HCT116 (cell line): Measurements from ENCODE around the gene HOXC4. TPM values are rescaled to one million over a fixed set of nuclear protein-coding genes. Genes with fewer than 3 reads are reported as not detected.
A peak's percentile ranks its signal among the peaks of the same experiment; 100 is the strongest.

ENCODE experiments used
- ATAC-seq: fragments of 200-7000 bp; cut with Tn5 transposase; 2 replicates; pipeline ENCODE4 v1.9.1; 2020; ENCODE audit warnings: mild to moderate bottlenecking, moderate library complexity
- BruUV-seq: library from RNA; stranded (reverse); fragments of 400-500 nt; replicated peaks from 2 replicates; lab custom pipeline; 2021; lab: Mats Ljungman, UMichigan
- CTCF ChIA-PET: fragments of 300-600 bp; sonication (Branson Sonifier 250); formaldehyde crosslinking; loops from one replicate; lab custom pipeline; 2021; ENCODE audit warnings: antibody characterized with exemption; lab: Charles Lee
- POLR2A ChIA-PET: fragments of 300-600, 350-600 bp; sonication (Branson Sonifier 250); formaldehyde crosslinking; loops from one replicate; lab custom pipeline; 2021; ENCODE audit warnings: antibody characterized with exemption; lab: Charles Lee
- RAD21 ChIA-PET, 2 experiments: fragments of 300-600 bp; sonication (Branson Sonifier 250); formaldehyde crosslinking; loops; one replicate each; lab custom pipeline; 2023; ENCODE audit warnings: low total read pairs in 2 of 2; ENCODE audit not compliant: uncharacterized antibody in 2 of 2, unreplicated experiment in 2 of 2, low non-redundant PET in 1 of 2; lab: Charles Lee
- DNase-seq: peaks from one replicate; pipeline ENCODE4 v3.0.0-alpha.2; 2010; ENCODE audit warnings: low read depth, low spot score
- H2AFZ ChIP-seq: fragments of 200-600 bp; shearing (Covaris generic), sonication (generic); 2 replicates; pipeline ENCODE4 v1.6.1; 2017; ENCODE audit warnings: low read depth, mixed run types, mixed read lengths, antibody characterized with exemption, low read length; ENCODE audit not compliant: poor library complexity, severe bottlenecking
- H3K27ac ChIP-seq: 2 replicates; pipeline ENCODE4 v1.5.1; 2012; ENCODE audit warnings: low read depth, low read length
- H3K27me3 ChIP-seq: fragments of 200-600 bp; sonication (generic); 2 replicates; pipeline ENCODE4 v1.6.1; 2016; ENCODE audit warnings: mixed run types, low read length, mixed read lengths; ENCODE audit not compliant: insufficient read depth
- H3K36me3 ChIP-seq, 2 experiments: fragments of 200-500 bp in 1 of 2; fragments of 200-600 bp in 1 of 2; sonication (Bioruptor generic) in 1 of 2; sonication (generic) in 1 of 2; 2 replicates each; pipeline versions ENCODE4 v1.5.1 to v1.6.1; 2014 to 2016; ENCODE audit warnings: low read length in 2 of 2, inconsistent platforms in 1 of 2, mixed read lengths in 1 of 2, mixed run types in 1 of 2; ENCODE audit not compliant: insufficient read depth in 2 of 2, control insufficient read depth in 1 of 2
- H3K4me1 ChIP-seq, 2 experiments: fragments of 200-600 bp in 1 of 2; sonication (generic) in 1 of 2; 2 replicates each; pipeline versions ENCODE4 v1.5.1 to v1.6.1; 2012 to 2017; ENCODE audit warnings: low read length in 2 of 2, inconsistent platforms in 1 of 2, mild to moderate bottlenecking in 1 of 2, mixed read lengths in 1 of 2, mixed run types in 1 of 2, moderate library complexity in 1 of 2; ENCODE audit not compliant: insufficient read depth in 2 of 2, control insufficient read depth in 1 of 2
- H3K4me2 ChIP-seq: fragments of 200-600 bp; sonication (generic); 2 replicates; pipeline ENCODE4 v1.6.1; 2017; ENCODE audit warnings: mixed run types, low read length, mixed read lengths
- H3K4me3 ChIP-seq, 2 experiments: fragments of 200-600 bp in 1 of 2; sonication (generic) in 1 of 2; replicated peaks in 1 of 2; 2 replicates each; pipeline ENCODE4 v1.5.1; 2011 to 2016; ENCODE audit warnings: low read length in 2 of 2, control low read depth in 1 of 2, low read depth in 1 of 2, mild to moderate bottlenecking in 1 of 2, mixed read lengths in 1 of 2, mixed run types in 1 of 2
- H3K79me2 ChIP-seq: fragments of 200-600 bp; sonication (generic); 2 replicates; pipeline ENCODE4 v1.6.1; 2017; ENCODE audit warnings: mild to moderate bottlenecking, mixed run types, low read length, moderate library complexity, mixed read lengths; ENCODE audit not compliant: insufficient read depth
- H3K9ac ChIP-seq: fragments of 200-600 bp; sonication (generic); 2 replicates; pipeline ENCODE4 v1.6.1; 2016; ENCODE audit warnings: low read length, mixed read lengths
- H3K9me2 ChIP-seq: fragments of 200-600 bp; sonication (generic), shearing (Covaris generic); 2 replicates; pipeline ENCODE4 v1.6.1; 2017; ENCODE audit warnings: mixed run types, mild to moderate bottlenecking, moderate library complexity; ENCODE audit not compliant: insufficient read depth
- H3K9me3 ChIP-seq, 2 experiments: fragments of 200-500 bp in 1 of 2; fragments of 200-600 bp in 1 of 2; sonication (Bioruptor generic) in 1 of 2; sonication (generic) in 1 of 2; 2 replicates each; pipeline ENCODE4 v1.6.1; 2014 to 2017; ENCODE audit warnings: low read length in 2 of 2, mixed read lengths in 2 of 2, inconsistent platforms in 1 of 2, low read depth in 1 of 2, mild to moderate bottlenecking in 1 of 2, mixed run types in 1 of 2, moderate library complexity in 1 of 2; ENCODE audit not compliant: control insufficient read depth in 1 of 2, insufficient read depth in 1 of 2
- H4K20me1 ChIP-seq: fragments of 200-600 bp; sonication (generic), shearing (Covaris generic); 2 replicates; pipeline ENCODE4 v1.6.1; 2017; ENCODE audit warnings: mixed run types, mild to moderate bottlenecking, moderate library complexity; ENCODE audit not compliant: insufficient read depth
- EGR1 ChIP-seq: IDR thresholded peaks from 2 replicates; pipeline ENCODE4 v1.6.1; 2012; ENCODE audit warnings: low read depth
- ELF1 ChIP-seq: IDR thresholded peaks from 2 replicates; pipeline ENCODE4 v1.6.1; 2012; ENCODE audit warnings: low read depth, borderline replicate concordance
- EZH2 ChIP-seq: fragments of 200-600 bp; sonication (generic); IDR thresholded peaks from 2 replicates; pipeline ENCODE4 v1.6.1; 2017; ENCODE audit warnings: antibody characterized with exemption, mixed run types
- EZH2phosphoT487 ChIP-seq: fragments of 200-600 bp; IDR thresholded peaks from 2 replicates; pipeline ENCODE4 v1.6.1; 2018; ENCODE audit warnings: antibody characterized with exemption, borderline replicate concordance
- FOSL1 ChIP-seq: IDR thresholded peaks from 2 replicates; pipeline ENCODE4 v1.6.1; 2012; ENCODE audit warnings: low read depth
- JUND ChIP-seq: IDR thresholded peaks from 2 replicates; pipeline ENCODE4 v1.6.1; 2012
- POLR2AphosphoS5 ChIP-seq: IDR thresholded peaks from 2 replicates; pipeline ENCODE4 v1.6.1; 2011; ENCODE audit warnings: mild to moderate bottlenecking, low read depth, low read length, moderate library complexity
- RAD21 ChIP-seq: IDR thresholded peaks from 2 replicates; pipeline ENCODE4 v1.6.1; 2012; ENCODE audit warnings: low read depth, mild to moderate bottlenecking
- SP1 ChIP-seq: IDR thresholded peaks from 2 replicates; pipeline ENCODE4 v1.6.1; 2012; ENCODE audit warnings: low read depth
- SRF ChIP-seq: IDR thresholded peaks from 2 replicates; pipeline ENCODE4 v1.6.1; 2012; ENCODE audit warnings: low read depth
- TCF7L2 ChIP-seq: IDR thresholded peaks from 2 replicates; pipeline ENCODE4 v1.7.0; 2011; ENCODE audit warnings: borderline replicate concordance, inconsistent platforms; ENCODE audit not compliant: insufficient read depth, insufficient read length; ENCODE audit errors: extremely low read depth
- YY1 ChIP-seq: IDR thresholded peaks from 2 replicates; pipeline ENCODE4 v1.6.1; 2011; ENCODE audit warnings: low read length, low read depth, moderate library complexity, mild to moderate bottlenecking; ENCODE audit not compliant: insufficient replicate concordance; ENCODE audit errors: extremely low read depth
- ZFX ChIP-seq: fragments of 450-650 bp; IDR thresholded peaks from 2 replicates; pipeline ENCODE4 v1.6.1; 2017
- ZNF274 ChIP-seq: fragments of 200-500 bp; sonication (Bioruptor generic); IDR thresholded peaks from 2 replicates; pipeline ENCODE4 v1.6.1; 2014; ENCODE audit warnings: mild to moderate bottlenecking, low read depth, low read length, inconsistent platforms
- intact Hi-C: fragments of 100-400 bp; cut with micrococcal nuclease; formaldehyde crosslinking; loops from 2 replicates; pipeline ENCODE4 v1.10.0; 2022
- total RNA-seq: library from RNA; stranded (reverse); gene quantifications from one replicate; pipeline ENCODE4 v1.2.1, GENCODE V29; 2021; ENCODE audit not compliant: unreplicated experiment
- TF ChIP-seq, protein P1 (sequence below): IDR thresholded peaks from 2 replicates; pipeline ENCODE4 v1.6.1; 2012; ENCODE audit warnings: low read depth
- TF ChIP-seq, protein P2 (sequence below): IDR thresholded peaks from 2 replicates; pipeline ENCODE4 v1.6.1; 2012
- TF ChIP-seq, protein P3 (sequence below): IDR thresholded peaks from 2 replicates; pipeline ENCODE4 v1.6.1; 2012

Gene HOXC4
- total RNA-seq, 1 experiment from 2014 or later = 1.5 TPM

DNA sequence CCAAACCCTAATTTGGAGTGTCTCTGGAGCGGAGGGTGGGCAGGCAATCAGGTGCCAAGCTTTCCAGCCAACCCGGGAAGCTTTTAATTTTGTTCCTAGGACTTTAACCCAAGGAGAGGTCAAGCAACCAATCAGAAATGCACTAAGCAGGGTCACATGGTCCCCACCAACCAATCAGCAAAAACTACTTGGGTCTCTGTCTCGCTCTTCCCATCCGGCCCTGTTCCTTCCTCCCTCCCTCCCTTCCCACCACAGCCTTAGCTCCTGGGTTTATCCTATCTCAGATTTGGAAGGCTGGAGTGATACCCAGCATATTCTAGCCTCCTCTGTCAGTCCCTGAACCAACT lies 13.5 kb upstream of the HOXC4 start:
- ChIA-PET CTCF (interaction anchor here (1.1 kb wide), 1 partner anchor 23 kb away, joined by 3 read pairs; no protein-coding TSS in a partner anchor), RAD21 (no interaction called here), POLR2A (no interaction called here)
- H3K4me2 ChIP-seq = peak overlapping the region; percentile 22; the same call in 1 of the 2 replicates
- no peaks in the 10 kb centered on the region for H3K27me3 ChIP-seq
- H4K20me1 ChIP-seq = no peaks in the 10 kb centered on the region
- no peak overlapping the region for H3K9ac ChIP-seq
- H3K9me2 ChIP-seq = no peaks in the 10 kb centered on the region
- H2AFZ ChIP-seq = no peak overlapping the region
- no peak overlapping the region for H3K4me3 ChIP-seq
- H3K79me2 ChIP-seq = no peaks in the 10 kb centered on the region
- no peaks in the 10 kb centered on the region for H3K36me3 ChIP-seq
- DNase-seq = no peak
- peak; percentile 74 for ATAC-seq
- TF ChIP-seq RAD21 (no peak), YY1 (no peak), FOSL1 (no peak), EZH2 (no peak), SRF (no peak), ZFX (no peak), POLR2AphosphoS5 (no peak), EZH2phosphoT487 (no peak), JUND (no peak), ZNF274 (no peak), ELF1 (no peak), SP1 (no peak), TCF7L2 (no peak), EGR1 (no peak)
- TF ChIP-seq, protein P1, sequence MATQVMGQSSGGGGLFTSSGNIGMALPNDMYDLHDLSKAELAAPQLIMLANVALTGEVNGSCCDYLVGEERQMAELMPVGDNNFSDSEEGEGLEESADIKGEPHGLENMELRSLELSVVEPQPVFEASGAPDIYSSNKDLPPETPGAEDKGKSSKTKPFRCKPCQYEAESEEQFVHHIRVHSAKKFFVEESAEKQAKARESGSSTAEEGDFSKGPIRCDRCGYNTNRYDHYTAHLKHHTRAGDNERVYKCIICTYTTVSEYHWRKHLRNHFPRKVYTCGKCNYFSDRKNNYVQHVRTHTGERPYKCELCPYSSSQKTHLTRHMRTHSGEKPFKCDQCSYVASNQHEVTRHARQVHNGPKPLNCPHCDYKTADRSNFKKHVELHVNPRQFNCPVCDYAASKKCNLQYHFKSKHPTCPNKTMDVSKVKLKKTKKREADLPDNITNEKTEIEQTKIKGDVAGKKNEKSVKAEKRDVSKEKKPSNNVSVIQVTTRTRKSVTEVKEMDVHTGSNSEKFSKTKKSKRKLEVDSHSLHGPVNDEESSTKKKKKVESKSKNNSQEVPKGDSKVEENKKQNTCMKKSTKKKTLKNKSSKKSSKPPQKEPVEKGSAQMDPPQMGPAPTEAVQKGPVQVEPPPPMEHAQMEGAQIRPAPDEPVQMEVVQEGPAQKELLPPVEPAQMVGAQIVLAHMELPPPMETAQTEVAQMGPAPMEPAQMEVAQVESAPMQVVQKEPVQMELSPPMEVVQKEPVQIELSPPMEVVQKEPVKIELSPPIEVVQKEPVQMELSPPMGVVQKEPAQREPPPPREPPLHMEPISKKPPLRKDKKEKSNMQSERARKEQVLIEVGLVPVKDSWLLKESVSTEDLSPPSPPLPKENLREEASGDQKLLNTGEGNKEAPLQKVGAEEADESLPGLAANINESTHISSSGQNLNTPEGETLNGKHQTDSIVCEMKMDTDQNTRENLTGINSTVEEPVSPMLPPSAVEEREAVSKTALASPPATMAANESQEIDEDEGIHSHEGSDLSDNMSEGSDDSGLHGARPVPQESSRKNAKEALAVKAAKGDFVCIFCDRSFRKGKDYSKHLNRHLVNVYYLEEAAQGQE = no peak
- TF ChIP-seq, protein P2, sequence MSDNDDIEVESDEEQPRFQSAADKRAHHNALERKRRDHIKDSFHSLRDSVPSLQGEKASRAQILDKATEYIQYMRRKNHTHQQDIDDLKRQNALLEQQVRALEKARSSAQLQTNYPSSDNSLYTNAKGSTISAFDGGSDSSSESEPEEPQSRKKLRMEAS = no peak
- TF ChIP-seq, protein P3, sequence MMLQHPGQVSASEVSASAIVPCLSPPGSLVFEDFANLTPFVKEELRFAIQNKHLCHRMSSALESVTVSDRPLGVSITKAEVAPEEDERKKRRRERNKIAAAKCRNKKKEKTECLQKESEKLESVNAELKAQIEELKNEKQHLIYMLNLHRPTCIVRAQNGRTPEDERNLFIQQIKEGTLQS = no peak
- no TSS peak for BruUV-seq
- no peaks in the 10 kb centered on the region for H3K9me3 ChIP-seq
- H3K4me1 ChIP-seq = peaks cover 0 to 12% of the 10 kb centered on the region in 2 experiments; a peak in 3 of 4 replicates
- no peak overlapping the region for H3K27ac ChIP-seq
- intact Hi-C loops = no loop called here
